ENCODE results near the gene TMSB4X.

GRCh38 chrX:12997906-12998687, 23.2 kb downstream of the TMSB4X start:
- TF ChIP-seq CTCF (IDR thresholded peaks at IDR 0.05): no peak
- no peak for TF ChIP-seq POLR2A (IDR thresholded peaks at IDR 0.05)
